ENCODE results near the gene ATG2B. TPM values are rescaled to one million over a fixed set of nuclear protein-coding genes. Genes with fewer than 3 reads are reported as not detected.

ATG2B gene
- total RNA-seq, 1 donor from 2014 or later, result 11.9 TPM

GRCh38 chr14:96380735-96381134 is 17.6 kb upstream of the ATG2B start:
- no peak for TF ChIP-seq EZH2 (IDR thresholded peaks at IDR 0.05)
- no peak for TF ChIP-seq CTCF (IDR thresholded peaks at IDR 0.05)
- TF ChIP-seq EZH2phosphoT487 (IDR thresholded peaks at IDR 0.05), result no peak
- H3K4me3 Mint-ChIP-seq, result no peak overlapping the region

GRCh38 chr14:96376093-96376492 is 13.0 kb upstream of the ATG2B start:
- H3K4me2 ChIP-seq, result no peak overlapping the region
- no peaks in the 10 kb centered on the region for H3K4me1 Mint-ChIP-seq
- H3K27me3 ChIP-seq, result no peaks in the 10 kb centered on the region
- H3K4me3 Mint-ChIP-seq, result no peak overlapping the region
- no peak for DNase-seq (ENCODE audit: low spot score)
- no peak overlapping the region for H2AFZ ChIP-seq (replicated peaks)
- no peaks in the 10 kb centered on the region for H3K27me3 Mint-ChIP-seq (ENCODE audit: insufficient read depth, low read depth)
- no peaks in the 10 kb centered on the region for H3K9me3 Mint-ChIP-seq
- no peak overlapping the region for H3K27ac ChIP-seq
- no peak overlapping the region for H3K4me3 ChIP-seq
- peaks cover 7% of the 10 kb centered on the region for H3K36me3 Mint-ChIP-seq
- H4K20me1 ChIP-seq (ENCODE audit: low read depth), result peaks cover 22% of the 10 kb centered on the region
- no peak overlapping the region for H3K27ac Mint-ChIP-seq
- H3K79me2 ChIP-seq (ENCODE audit: low read depth), result peaks cover 71% of the 10 kb centered on the region
- H3K36me3 ChIP-seq, result no peaks in the 10 kb centered on the region
- no peaks in the 10 kb centered on the region for H3K4me1 ChIP-seq
- no peaks in the 10 kb centered on the region for H3K9me3 ChIP-seq (ENCODE audit: low read depth)
- H3K9ac ChIP-seq, result no peak overlapping the region
- TF ChIP-seq CTCF (IDR thresholded peaks at IDR 0.05) (no peak), EZH2 (IDR thresholded peaks at IDR 0.05) (no peak), EZH2phosphoT487 (IDR thresholded peaks at IDR 0.05) (no peak)
- no peaks in the 10 kb centered on the region for H3F3A ChIP-seq (ENCODE audit: low read depth)

More at GRCh38 chr14:96380735-96381134, 17.6 kb upstream of the ATG2B start:
- Histone ChIP-seq H3K27ac (no peak overlapping the region), H3K27me3 (no peaks in the 10 kb centered on the region), H3F3A (ENCODE audit: low read depth) (peaks cover 2% of the 10 kb centered on the region), H3K4me3 (no peak overlapping the region), H3K36me3 (peaks cover 10% of the 10 kb centered on the region), H2AFZ (replicated peaks) (no peak overlapping the region), H3K79me2 (ENCODE audit: low read depth) (peaks cover 32% of the 10 kb centered on the region), H3K9ac (no peak overlapping the region), H4K20me1 (ENCODE audit: low read depth) (peaks cover 22% of the 10 kb centered on the region), H3K9me3 (ENCODE audit: low read depth) (no peaks in the 10 kb centered on the region), H3K4me1 (no peaks in the 10 kb centered on the region), H3K4me2 (no peak overlapping the region)
- Mint-ChIP-seq H3K36me3 (peaks cover 14% of the 10 kb centered on the region), H3K27ac (no peak overlapping the region), H3K27me3 (ENCODE audit: insufficient read depth, low read depth) (no peaks in the 10 kb centered on the region), H3K9me3 (no peaks in the 10 kb centered on the region), H3K4me1 (no peaks in the 10 kb centered on the region)
- no peak for DNase-seq (ENCODE audit: low spot score)

GRCh38 chr14:96373538-96373937 is 10.4 kb upstream of the ATG2B start:
- Histone ChIP-seq H3F3A (ENCODE audit: low read depth) (no peaks in the 10 kb centered on the region), H3K27me3 (no peaks in the 10 kb centered on the region), H3K27ac (no peak overlapping the region), H3K36me3 (no peaks in the 10 kb centered on the region), H3K9ac (no peak overlapping the region), H3K4me1 (no peaks in the 10 kb centered on the region), H4K20me1 (ENCODE audit: low read depth) (peaks cover 13% of the 10 kb centered on the region), H3K9me3 (ENCODE audit: low read depth) (no peaks in the 10 kb centered on the region), H3K4me2 (no peak overlapping the region), H2AFZ (replicated peaks) (no peak overlapping the region), H3K4me3 (no peak overlapping the region), H3K79me2 (ENCODE audit: low read depth) (peaks cover 78% of the 10 kb centered on the region)
- DNase-seq (ENCODE audit: low spot score), result no peak
- Mint-ChIP-seq H3K9me3 (peaks cover 2% of the 10 kb centered on the region), H3K36me3 (peaks cover 16% of the 10 kb centered on the region), H3K4me1 (peaks cover 3% of the 10 kb centered on the region), H3K27ac (no peak overlapping the region), H3K27me3 (ENCODE audit: insufficient read depth, low read depth) (no peaks in the 10 kb centered on the region), H3K4me3 (no peak overlapping the region)
- TF ChIP-seq EZH2 (IDR thresholded peaks at IDR 0.05), result no peak
- no peak for TF ChIP-seq CTCF (IDR thresholded peaks at IDR 0.05)

Measured in neural progenitor cell (in vitro differentiated cells).